BJ (cell line): ENCODE measurements around the gene PHLPP1. TPM values are rescaled to one million over a fixed set of nuclear protein-coding genes. Genes with fewer than 3 reads are reported as not detected.

Experiments used
- CTCF ChIA-PET: fragments of 350-600 bp; formaldehyde crosslinking; extraction: SDS; loops from one replicate; lab custom pipeline; 2021; ENCODE audit warnings: antibody characterized with exemption, inconsistent platforms; lab: Yijun Ruan, JAX
- POLR2A ChIA-PET: fragments of 300-600 bp; sonication (Branson Sonifier 250); formaldehyde crosslinking; extraction: SDS; loops from one replicate; lab custom pipeline; 2021; ENCODE audit warnings: antibody characterized with exemption; lab: Charles Lee
- DNase-seq: peaks from one replicate; pipeline ENCODE4 v3.0.0-alpha.2; 2011; ENCODE audit warnings: low read depth
- H3K27me3 ChIP-seq: 2 replicates; pipeline ENCODE4 v1.6.0; 2011; ENCODE audit warnings: low read length; ENCODE audit not compliant: control insufficient read depth, insufficient read depth
- H3K36me3 ChIP-seq: 2 replicates; pipeline ENCODE4 v1.5.1; 2011; ENCODE audit warnings: low read length; ENCODE audit not compliant: control insufficient read depth, insufficient read depth
- H3K4me3 ChIP-seq: 2 replicates; pipeline ENCODE4 v1.5.1; 2011; ENCODE audit warnings: low read depth, mild to moderate bottlenecking, control low read depth, low read length
- CTCF ChIP-seq: IDR thresholded peaks from 2 replicates; pipeline ENCODE4 v1.5.1; 2011; ENCODE audit warnings: low read depth, mild to moderate bottlenecking, control low read depth, inconsistent platforms, low read length, moderate library complexity; ENCODE audit not compliant: insufficient read depth
- polyA plus RNA-seq: library from polyadenylated mRNA; depleted of rRNA; stranded (reverse); fragments of >200 nt; gene quantifications from 2 replicates; pipeline ENCODE4 v1.2.3, GENCODE V29; 2011

The PHLPP1 gene
- polyA plus RNA-seq, 1 experiment = 4.0 TPM

- no peak for TF ChIP-seq CTCF
- ChIA-PET CTCF (interaction anchor here (2.0 kb wide), 1 partner anchor 169 kb away, joined by 5 read pairs; the partner anchor contains the start of gene PHLPP1), POLR2A (no interaction called here)
- Histone ChIP-seq H3K36me3 (no peaks in the 10 kb centered on the region), H3K27me3 (no peaks in the 10 kb centered on the region), H3K4me3 (no peak overlapping the region)
- no peak for DNase-seq
These were observed 168.8 kb downstream of the PHLPP1 start for GRCh38 chr18:62883937-62884735.

- DNase-seq = no peak
- CTCF ChIA-PET = no interaction called here
- TF ChIP-seq CTCF = no peak
- Histone ChIP-seq H3K27me3 (no peaks in the 10 kb centered on the region), H3K36me3 (no peaks in the 10 kb centered on the region), H3K4me3 (no peak overlapping the region)
- POLR2A ChIA-PET = no interaction called here
These were observed 170.5 kb downstream of the PHLPP1 start for GRCh38 chr18:62885804-62886203.

- no peak for TF ChIP-seq CTCF
- ChIA-PET POLR2A (no interaction called here), CTCF (interaction anchor here (0.8 kb wide), 1 partner anchor 64 kb away, joined by 4 read pairs; no protein-coding TSS in a partner anchor)
- no peak overlapping the region for H3K4me3 ChIP-seq
- H3K36me3 ChIP-seq = no peaks in the 10 kb centered on the region
- H3K27me3 ChIP-seq = no peaks in the 10 kb centered on the region
- no peak for DNase-seq
These were observed 179.5 kb downstream of the PHLPP1 start for GRCh38 chr18:62894681-62895390.

GRCh38 chr18:62897153-62897552 lies 181.8 kb downstream of the PHLPP1 start:
- no peak for DNase-seq
- Histone ChIP-seq H3K36me3 (no peaks in the 10 kb centered on the region), H3K4me3 (no peak overlapping the region), H3K27me3 (no peaks in the 10 kb centered on the region)
- no peak for TF ChIP-seq CTCF
- ChIA-PET POLR2A (no interaction called here), CTCF (interaction anchor here (1.0 kb wide), 1 partner anchor 42 kb away, joined by 3 read pairs; no protein-coding TSS in a partner anchor)

GRCh38 chr18:62898359-62898758 lies 183.0 kb downstream of the PHLPP1 start:
- POLR2A ChIA-PET = no interaction called here
- Histone ChIP-seq H3K4me3 (no peak overlapping the region), H3K27me3 (no peaks in the 10 kb centered on the region), H3K36me3 (no peaks in the 10 kb centered on the region)
- TF ChIP-seq CTCF = no peak
- CTCF ChIA-PET = no interaction called here
- DNase-seq = no peak
